Measurements from ENCODE around the gene RPL14.
A peak's percentile ranks its signal among the peaks of the same experiment; 100 is the strongest.

RPL14 gene
- long read RNA-seq, full-length matches to known transcripts, result 1,674 of 1,703 reads
- long read RNA-seq, partial matches to known transcripts, result 17 of 1,703 reads
- long read RNA-seq, other reads (novel, unspliced or antisense), result 12 of 1,703 reads

- Histone ChIP-seq H3K4me3 (replicated peaks; ENCODE audit: insufficient read depth, low read length) (peak within 1 kb of the TSS; percentile 91), H3K27me3 (ENCODE audit: insufficient read depth, poor library complexity, severe bottlenecking) (no peaks in the 10 kb centered on the region), H3K27ac (replicated peaks) (peak within 1 kb of the TSS; percentile 86)
- TF ChIP-seq REST (IDR thresholded peaks at IDR 0.05; ENCODE audit: insufficient replicate concordance, low read depth) (peak; percentile 64), POLR2AphosphoS5 (IDR thresholded peaks at IDR 0.05; ENCODE audit: low read depth) (peak; percentile 98), SPI1 (IDR thresholded peaks at IDR 0.05; ENCODE audit: borderline replicate concordance, low read depth) (no peak)
- peak; percentile 96 for DNase-seq (ENCODE audit: low read depth in 1 of 2, low spot score in 1 of 2)
Measured at GRCh38 chr3:40456940-40457823, at the start of gene RPL14. RPL14 (plus strand) TSS chr3:40457339; CDS start chr3:40457472, 133 bp downstream.

GRCh38 chr3:40407611-40408010 is 49.5 kb upstream of the RPL14 start:
- TF ChIP-seq SPI1 (IDR thresholded peaks at IDR 0.05; ENCODE audit: borderline replicate concordance, low read depth), result 0 out of 2 replicates have a peak, but pooled peaks have one; percentile 31
- TF ChIP-seq POLR2AphosphoS5 (IDR thresholded peaks at IDR 0.05; ENCODE audit: low read depth), result no peak
- no peak for TF ChIP-seq GABPA (IDR thresholded peaks at IDR 0.05; ENCODE audit: low read depth)
- Histone ChIP-seq H3K4me3 (replicated peaks; ENCODE audit: insufficient read depth, low read length) (no peak overlapping the region), H3K27ac (replicated peaks) (no peak overlapping the region), H3K27me3 (ENCODE audit: insufficient read depth, poor library complexity, severe bottlenecking) (peaks cover 3% of the 10 kb centered on the region)
- DNase-seq (ENCODE audit: low read depth in 1 of 2, low spot score in 1 of 2), result no peak

- H3K27ac ChIP-seq (replicated peaks), result no peak overlapping the region
- TF ChIP-seq GABPA (IDR thresholded peaks at IDR 0.05; ENCODE audit: low read depth), result no peak
- no peak for TF ChIP-seq REST (IDR thresholded peaks at IDR 0.05; ENCODE audit: insufficient replicate concordance, low read depth)
- TF ChIP-seq SPI1 (IDR thresholded peaks at IDR 0.05; ENCODE audit: borderline replicate concordance, low read depth), result no peak
- no peak for TF ChIP-seq CTCF (IDR thresholded peaks at IDR 0.05; ENCODE audit: insufficient read depth, low read length)
- no peak for TF ChIP-seq POLR2AphosphoS5 (IDR thresholded peaks at IDR 0.05; ENCODE audit: low read depth)
- peaks cover 4% of the 10 kb centered on the region for H3K27me3 ChIP-seq (ENCODE audit: insufficient read depth, poor library complexity, severe bottlenecking)
- H3K4me3 ChIP-seq (replicated peaks; ENCODE audit: insufficient read depth, low read length), result no peak overlapping the region
- DNase-seq (ENCODE audit: low read depth in 1 of 2, low spot score in 1 of 2), result no peak
Measured at GRCh38 chr3:40414270-40414669, 42.9 kb upstream of the RPL14 start.

GRCh38 chr3:40417845-40418543 is 39.1 kb upstream of the RPL14 start:
- H3K27ac ChIP-seq (replicated peaks), result no peak overlapping the region

More at GRCh38 chr3:40417845-40418543, 39.1 kb upstream of the RPL14 start:
- H3K27me3 ChIP-seq (ENCODE audit: insufficient read depth, poor library complexity, severe bottlenecking), result peaks cover 4% of the 10 kb centered on the region
- no peak for TF ChIP-seq CTCF (IDR thresholded peaks at IDR 0.05; ENCODE audit: insufficient read depth, low read length)
- no peak for DNase-seq (ENCODE audit: low read depth in 1 of 2, low spot score in 1 of 2)
- H3K4me3 ChIP-seq (replicated peaks; ENCODE audit: insufficient read depth, low read length), result no peak overlapping the region

Measured in HL-60 (cell line).